CD4-positive, alpha-beta T cell treated with Interleukin-17A for 1 hour (primary cell): Measurements from ENCODE around the gene FNDC3B.
A peak's percentile ranks its signal among the peaks of the same experiment; 100 is the strongest.

ENCODE experiments used
- DNase-seq: peaks from one replicate; pipeline ENCODE4 v3.0.0-alpha.2; 2020

The FNDC3B gene

GRCh38 chr3:172097585-172097984, 58.2 kb downstream of the FNDC3B start:
- no peak for DNase-seq

- no peak for DNase-seq
These were observed 59.5 kb downstream of the FNDC3B start for GRCh38 chr3:172098698-172099494.

DNA sequence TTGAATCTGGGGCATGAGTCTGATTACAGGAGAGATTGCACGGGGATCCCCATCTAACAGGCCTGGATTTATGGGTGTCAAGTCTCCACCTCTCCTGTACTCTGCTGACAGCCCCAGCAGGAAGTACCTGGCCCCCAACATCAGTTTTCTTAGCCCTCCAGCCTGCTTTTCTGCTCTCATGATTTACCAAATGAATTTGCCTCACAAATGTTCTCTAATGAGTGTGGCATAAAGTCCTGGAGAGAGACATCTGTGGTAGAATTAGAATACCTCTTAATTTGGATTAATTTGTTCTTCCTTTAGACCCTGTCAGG, 60.1 kb downstream of the FNDC3B start:
- DNase-seq, result no peak

DNA sequence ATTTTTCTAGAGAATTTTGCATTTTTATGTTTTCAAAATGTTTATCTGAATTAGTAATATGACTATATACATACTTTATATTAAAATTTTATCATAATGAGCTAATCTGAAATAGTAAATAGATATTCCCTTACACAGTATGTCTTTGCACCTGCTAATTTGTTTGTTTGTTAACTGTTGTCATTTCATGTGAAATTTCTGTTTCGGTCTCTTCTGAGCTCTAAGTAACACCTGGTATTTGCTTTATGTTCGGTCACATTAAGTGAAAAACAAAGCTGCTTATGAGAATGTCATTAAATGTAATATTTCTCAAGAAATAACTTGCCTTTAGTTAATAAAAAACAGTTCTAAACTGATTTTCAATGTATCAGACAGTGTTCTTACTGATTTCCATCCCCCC, 61.1 kb downstream of the FNDC3B start:
- no peak for DNase-seq

GRCh38 chr3:172101107-172101506, 61.7 kb downstream of the FNDC3B start:
- no peak for DNase-seq

DNA sequence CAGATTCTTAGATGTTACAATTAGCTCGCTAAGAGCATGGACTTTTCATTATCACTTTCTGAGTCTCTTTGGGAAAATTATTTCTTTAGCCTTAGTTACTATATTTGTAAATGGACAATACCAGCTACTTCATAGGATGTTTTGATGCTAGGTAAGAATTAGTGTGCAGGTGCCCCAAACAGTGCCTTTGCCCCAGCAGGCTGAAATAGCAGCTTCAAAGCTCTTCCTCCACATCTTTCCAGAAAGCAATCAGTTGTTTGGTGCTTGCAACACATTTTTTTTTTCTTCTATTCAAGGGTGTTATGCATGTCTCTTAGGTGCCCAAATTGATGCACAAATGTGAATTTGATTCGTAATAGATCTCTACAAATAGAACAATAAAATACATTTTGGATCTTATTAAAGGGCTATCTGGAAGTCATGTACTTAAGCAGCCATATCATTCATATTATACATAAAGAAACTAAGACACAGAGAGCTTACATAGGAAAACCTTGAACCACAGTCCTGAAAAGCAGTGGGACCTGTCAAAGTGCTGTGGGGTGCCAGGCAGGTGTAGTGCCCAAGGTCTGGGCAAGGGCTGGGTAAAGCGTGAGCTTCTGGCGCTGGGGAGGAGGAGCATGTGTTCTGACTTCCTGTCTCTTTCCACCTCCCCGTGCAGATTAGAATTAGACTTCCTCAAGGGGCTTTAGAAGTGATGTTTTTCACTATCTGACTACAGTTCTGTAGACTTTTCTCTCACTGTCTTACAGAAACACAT, 62.9 kb downstream of the FNDC3B start:
- peak; percentile 57 for DNase-seq

DNA sequence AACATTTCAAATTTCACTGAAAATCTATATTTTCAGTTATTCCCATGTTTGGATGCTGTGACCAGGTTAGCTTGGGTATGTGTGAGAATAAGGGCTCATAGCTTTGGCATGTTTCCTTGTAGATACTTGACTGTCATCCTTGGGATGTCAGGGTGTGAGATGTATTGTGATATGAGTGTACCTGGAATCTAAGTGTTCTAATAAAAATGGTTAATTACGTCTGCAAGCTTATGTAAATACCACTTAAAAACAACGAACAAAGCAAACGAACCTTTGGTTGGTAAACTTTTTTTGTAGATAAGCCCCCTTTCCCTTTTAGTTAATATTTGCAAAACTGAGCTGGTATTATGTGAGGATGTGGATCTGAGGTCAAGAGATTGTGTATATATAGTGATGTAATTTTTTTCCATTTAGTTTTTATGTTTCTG, 63.5 kb downstream of the FNDC3B start:
- DNase-seq, result no peak

- DNase-seq, result no peak
These were observed 64.3 kb downstream of the FNDC3B start for GRCh38 chr3:172103724-172104123.

DNA sequence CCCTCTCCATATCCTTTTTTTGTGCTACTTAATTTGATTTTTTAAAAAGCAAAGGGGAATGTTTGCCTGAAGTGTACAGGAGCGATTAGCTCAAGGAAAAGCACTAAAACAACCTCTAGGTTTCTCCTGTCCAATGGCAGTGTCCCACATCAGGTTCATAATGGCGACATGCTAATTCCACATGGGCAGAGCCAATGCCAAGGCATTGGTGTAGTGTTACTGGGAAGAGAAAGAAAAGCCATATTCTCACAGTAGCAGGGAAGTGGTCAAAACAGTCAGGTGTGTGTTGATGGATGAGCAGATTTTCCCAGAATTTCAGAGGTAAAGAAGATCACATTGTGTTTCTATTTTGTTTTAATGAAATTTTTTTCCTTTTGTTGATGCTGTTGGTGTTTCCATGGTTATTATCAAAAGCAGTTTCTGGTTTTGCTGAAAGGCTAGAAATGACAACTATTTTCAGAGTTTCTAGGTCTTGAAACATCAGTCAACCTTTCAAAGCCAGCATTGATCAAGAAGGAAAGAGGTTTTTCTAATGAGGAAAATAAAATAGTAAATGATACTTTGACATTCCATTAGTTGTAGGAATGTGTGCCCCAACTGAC, 65.2 kb downstream of the FNDC3B start:
- peak; percentile 20 for DNase-seq

DNA sequence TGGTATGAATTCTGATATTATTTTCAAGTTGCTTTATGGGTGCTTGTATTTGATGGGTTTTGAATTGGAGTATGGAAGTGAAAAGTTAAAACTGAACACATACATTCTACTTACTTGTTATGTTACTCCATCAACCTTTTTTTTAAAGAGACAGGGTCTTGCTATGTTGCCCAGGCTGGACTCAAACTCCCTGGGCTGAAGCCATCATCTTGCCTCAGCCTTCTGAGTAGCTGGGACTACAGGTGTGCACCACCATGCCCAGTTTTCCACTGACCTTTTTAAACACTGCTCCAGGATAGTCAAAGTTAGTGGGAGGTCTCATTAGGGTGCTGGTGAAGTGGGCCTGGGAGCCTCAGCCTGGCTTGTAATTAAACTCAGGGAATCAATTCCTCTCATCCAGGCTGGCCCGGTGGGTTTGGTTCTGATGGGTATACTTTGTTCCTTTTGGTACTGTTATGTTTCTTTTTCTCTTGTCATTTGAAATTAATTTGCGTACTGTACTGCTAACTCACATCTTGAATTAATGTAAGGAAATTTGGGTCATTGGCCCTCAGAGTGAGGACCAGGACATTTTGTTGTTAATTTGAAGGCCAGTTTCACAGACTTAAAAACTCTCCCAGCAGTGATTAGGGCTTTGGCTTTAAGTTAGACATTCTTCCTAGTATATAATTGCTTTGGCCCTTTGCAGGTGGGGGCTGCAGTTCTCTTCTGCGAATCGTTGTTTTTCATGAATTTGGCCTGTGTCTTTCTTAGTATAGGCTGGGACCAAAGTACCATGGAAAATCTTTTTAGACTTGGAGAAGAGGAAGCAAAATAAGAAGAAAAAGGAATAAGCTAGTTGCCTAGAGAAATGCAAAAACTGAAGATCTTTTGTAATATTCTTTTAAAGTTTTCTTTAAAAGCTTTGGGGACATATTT, 66.9 kb downstream of the FNDC3B start:
- DNase-seq, result no peak

GRCh38 chr3:172106989-172107388, 67.6 kb downstream of the FNDC3B start:
- peak; percentile 86 for DNase-seq

- peak; percentile 75 for DNase-seq
These were observed 68.0 kb downstream of the FNDC3B start for GRCh38 chr3:172107403-172107802.

GRCh38 chr3:172110127-172110779, 70.9 kb downstream of the FNDC3B start:
- DNase-seq, result no peak

- no peak for DNase-seq
These were observed 71.8 kb downstream of the FNDC3B start for GRCh38 chr3:172111163-172111562.

GRCh38 chr3:172112078-172112733, 72.8 kb downstream of the FNDC3B start:
- DNase-seq, result no peak

GRCh38 chr3:172112734-172113120, 73.3 kb downstream of the FNDC3B start:
- no peak for DNase-seq

GRCh38 chr3:172113710-172114109, 74.3 kb downstream of the FNDC3B start:
- no peak for DNase-seq

DNA sequence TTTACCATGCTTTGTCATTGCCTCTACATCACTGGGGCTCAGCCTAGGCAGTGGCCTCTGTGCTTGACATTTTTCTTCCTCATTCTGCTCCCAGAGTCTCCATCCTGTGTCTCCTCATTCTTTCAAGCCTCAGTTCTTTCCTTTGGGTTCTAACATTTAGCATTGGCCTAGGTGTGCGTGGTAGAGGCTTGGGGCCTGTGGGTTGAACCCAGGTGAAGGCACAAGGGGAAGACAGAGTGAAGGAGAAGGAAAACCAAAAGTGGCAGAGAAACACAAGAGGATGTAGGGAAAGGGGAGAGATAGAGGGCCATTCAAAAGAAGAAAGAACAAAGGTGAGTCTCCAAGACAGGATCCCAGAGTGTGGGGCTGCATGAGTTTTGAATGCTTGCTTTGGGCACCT, 75.7 kb downstream of the FNDC3B start:
- no peak for DNase-seq

GRCh38 chr3:172115787-172116186, 76.4 kb downstream of the FNDC3B start:
- no peak for DNase-seq

DNA sequence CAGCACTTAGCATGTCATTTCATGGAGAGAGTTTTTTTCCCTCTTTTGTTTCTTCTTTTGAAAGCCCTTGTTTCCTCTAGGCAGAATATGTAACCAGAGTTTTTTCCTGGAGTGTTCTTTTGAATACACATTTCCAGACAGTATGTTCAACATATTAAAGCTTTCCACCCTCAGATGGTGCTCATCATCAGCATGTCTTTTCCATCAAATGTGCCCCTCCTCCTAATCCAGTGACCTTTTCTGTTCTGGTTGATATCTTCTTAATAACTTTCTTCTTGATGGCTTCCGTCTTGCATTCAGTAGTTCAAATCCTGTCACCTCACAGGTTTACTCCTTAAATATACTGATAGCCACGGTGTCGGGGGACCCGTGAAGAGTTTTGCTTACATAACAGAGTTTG, 78.6 kb downstream of the FNDC3B start:
- DNase-seq, result no peak

DNA sequence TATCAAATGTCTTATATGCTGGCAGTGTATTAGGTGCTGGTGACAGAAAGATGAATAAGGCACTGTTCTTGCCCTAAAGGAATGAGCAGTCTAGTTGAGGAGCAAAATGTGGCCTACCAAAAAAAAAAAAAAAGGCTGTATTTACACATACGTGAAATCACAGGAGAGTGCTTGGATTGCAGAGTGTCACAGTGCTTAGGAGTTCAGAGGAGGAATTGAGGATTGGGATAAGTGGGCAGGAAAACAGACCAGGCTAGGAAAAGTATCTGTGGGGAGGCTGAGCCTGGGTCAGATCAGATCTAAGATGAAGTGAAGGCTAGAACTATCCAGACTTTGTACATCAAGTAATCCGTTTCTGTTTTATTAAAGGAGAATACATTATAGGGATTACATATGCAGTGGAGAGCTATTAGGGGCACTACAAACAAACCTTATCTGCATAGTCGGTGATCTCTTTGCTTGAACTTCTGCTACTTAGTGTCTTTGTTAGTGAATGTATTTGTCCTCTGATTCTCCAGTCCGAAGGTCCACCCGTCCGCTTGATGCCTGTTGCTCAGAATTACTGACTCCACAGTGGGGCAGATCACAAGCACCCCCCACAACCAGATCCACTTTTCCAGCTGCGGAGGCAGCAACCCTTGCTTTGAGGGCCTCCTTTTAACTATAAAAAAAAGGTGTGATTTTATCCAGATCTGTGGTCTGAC, 80.0 kb downstream of the FNDC3B start:
- no peak for DNase-seq
